Measurements from ENCODE around the gene TCF4.
A peak's percentile ranks its signal among the peaks of the same experiment; 100 is the strongest.

Gene TCF4

DNA sequence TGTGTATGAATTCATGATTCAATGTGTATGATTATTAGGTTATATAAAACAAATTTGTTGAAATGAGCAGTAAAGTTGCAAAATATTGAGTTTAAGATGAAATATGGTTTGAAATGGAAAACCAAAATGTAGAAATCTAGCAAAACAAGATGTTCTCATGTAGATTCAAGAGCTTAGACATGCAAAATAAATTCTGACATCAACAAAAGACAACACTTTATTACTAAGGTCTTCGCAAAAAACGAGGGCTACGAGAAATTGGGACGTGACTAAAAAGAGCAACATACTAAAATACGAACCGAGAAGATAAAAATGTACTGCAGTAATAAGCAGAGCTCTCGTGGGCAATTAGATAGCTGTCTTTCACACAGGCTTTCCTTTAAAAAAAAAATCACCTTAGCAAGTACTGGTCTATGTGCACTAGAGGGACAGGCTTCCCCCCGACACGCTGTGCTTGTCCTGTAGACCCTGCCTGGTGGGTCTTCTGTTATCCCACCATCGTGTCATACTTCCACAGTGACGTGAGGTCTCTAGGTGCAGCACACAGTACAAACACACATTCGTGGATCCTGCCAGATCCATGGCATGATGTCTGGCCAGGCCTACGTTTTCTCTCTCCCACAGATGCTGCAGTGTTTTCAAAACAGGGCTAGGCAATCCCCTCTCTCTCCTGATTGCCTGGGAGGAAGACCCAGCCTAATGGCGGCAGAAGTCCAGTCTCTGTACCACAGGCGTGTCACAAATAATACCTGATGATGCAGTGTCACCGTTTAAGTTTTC is 240.8 kb downstream of the TCF4 start:
- TF ChIP-seq, protein P1, sequence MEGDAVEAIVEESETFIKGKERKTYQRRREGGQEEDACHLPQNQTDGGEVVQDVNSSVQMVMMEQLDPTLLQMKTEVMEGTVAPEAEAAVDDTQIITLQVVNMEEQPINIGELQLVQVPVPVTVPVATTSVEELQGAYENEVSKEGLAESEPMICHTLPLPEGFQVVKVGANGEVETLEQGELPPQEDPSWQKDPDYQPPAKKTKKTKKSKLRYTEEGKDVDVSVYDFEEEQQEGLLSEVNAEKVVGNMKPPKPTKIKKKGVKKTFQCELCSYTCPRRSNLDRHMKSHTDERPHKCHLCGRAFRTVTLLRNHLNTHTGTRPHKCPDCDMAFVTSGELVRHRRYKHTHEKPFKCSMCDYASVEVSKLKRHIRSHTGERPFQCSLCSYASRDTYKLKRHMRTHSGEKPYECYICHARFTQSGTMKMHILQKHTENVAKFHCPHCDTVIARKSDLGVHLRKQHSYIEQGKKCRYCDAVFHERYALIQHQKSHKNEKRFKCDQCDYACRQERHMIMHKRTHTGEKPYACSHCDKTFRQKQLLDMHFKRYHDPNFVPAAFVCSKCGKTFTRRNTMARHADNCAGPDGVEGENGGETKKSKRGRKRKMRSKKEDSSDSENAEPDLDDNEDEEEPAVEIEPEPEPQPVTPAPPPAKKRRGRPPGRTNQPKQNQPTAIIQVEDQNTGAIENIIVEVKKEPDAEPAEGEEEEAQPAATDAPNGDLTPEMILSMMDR (IDR thresholded peaks at IDR 0.05; ENCODE audit: low read depth, low read length, missing control alignments): no peak
- H3K4me3 ChIP-seq (ENCODE audit: low read depth, low read length): no peak overlapping the region
- DNase-seq (ENCODE audit: low read depth): no peak

DNA sequence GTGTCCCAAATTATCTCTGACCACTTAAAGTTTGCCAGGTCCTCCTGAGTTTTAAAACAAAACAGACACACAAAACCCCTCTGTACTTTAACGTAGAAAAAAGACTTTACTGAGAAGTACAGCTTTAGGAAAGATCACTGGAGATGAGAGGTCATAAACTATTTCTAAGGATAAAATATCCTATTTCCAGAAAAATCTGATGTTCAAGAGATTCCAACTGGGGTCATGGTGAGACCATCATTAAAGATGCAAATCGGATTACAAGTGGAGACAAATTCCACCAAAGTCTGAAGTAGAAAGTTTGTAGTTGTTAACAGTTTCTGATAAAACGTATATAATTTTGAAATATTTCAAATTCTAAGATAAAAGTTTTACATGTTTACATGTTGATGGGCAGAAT is 241.6 kb downstream of the TCF4 start:
- H3K4me3 ChIP-seq (ENCODE audit: low read depth, low read length): no peak overlapping the region

DNA sequence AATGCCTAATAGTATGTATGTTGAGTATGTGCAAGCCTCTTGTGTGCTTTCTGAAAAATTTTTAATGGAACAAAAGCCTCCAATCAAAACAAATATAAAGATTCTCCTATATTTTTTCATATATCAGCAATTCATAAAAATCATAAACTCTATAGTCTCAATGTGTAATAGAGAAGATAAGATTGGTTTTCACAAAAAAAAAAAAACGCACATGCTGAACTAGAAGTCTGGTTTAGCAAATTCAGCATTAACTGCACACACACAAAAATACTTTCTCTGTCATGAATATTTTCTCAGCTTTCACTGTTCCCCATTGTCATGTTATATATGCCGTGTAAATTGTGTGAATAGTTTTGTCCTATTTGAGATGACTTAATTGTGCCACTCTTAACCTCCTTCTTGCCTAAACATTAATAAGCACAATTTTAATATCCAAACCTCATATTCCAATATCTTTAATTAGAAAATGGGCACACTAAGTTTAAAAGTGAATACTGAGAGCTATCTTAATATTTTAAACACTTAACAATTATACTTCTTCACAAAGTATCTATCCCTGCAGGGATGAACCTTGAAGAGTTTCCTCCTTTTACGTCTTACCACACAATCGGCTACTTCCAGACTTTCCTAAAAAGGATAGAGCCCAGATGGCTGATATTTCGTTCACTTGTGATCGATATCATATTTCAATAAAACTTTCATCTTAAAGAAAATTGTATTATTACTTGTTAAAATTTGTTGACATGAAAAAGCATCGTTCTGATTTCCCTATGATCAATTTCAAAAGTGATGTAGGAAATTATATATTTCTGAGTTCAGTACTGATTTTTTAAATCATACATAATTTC is 242.7 kb downstream of the TCF4 start:
- no peak for DNase-seq (ENCODE audit: low read depth)
- TF ChIP-seq, protein P1 (IDR thresholded peaks at IDR 0.05; ENCODE audit: low read depth, low read length, missing control alignments): no peak
- H3K4me3 ChIP-seq (ENCODE audit: low read depth, low read length): no peak overlapping the region

More for the DNA sequence above, 241.6 kb downstream of the TCF4 start:
- no peak for DNase-seq (ENCODE audit: low read depth)
- TF ChIP-seq, protein P1 (IDR thresholded peaks at IDR 0.05; ENCODE audit: low read depth, low read length, missing control alignments): no peak

DNA sequence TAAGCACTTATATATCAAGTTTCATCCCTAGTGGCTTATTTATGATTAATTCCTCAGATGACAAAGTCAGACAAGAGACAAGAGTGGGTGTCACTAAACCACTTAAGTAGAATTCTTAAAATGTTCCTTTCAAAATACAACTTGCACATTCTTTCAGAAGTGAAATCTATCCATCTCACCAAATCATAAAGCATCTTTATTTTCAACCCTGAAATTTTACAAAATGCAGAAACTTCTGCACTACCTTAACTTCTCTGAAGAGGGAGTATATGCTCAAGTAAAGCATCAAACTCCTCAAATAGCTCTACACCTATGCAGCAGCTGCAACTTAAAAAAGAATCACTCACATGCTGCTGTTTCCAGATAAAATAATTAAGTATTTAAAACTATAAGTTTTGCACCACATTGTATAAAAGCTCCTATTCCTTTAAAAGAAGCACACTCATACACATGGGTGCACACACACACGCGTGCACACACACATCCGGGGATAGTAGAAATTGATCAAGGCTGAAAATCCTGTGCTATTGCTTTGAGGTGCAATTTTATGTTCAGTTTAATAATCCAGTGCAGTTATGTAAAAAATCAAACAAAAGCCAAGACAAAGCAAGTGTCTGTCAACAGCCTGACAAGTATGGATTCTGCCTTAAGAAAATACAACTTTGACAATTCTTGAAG is 244.5 kb downstream of the TCF4 start:
- no peak for DNase-seq (ENCODE audit: low read depth)
- TF ChIP-seq, protein P1 (IDR thresholded peaks at IDR 0.05; ENCODE audit: low read depth, low read length, missing control alignments): peak; percentile 52
- H3K4me3 ChIP-seq (ENCODE audit: low read depth, low read length): no peak overlapping the region

DNA sequence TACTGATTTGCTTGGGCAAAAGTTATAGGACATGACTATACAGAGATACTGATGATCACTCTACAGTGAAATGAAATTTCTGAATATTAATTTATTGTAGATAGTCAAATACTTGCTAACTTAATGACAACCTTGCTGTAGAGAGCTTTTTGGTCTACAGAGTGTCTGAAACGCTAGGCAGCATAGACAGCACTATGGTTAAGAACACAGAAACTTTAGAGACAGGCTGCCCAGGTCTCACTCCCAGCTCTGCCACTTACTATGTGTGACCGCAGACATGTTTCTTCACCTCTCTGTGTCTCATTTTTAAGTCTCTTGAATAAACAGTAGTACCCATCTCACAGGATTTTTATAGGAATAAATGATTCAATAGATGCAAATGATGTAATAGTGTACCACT is 247.0 kb downstream of the TCF4 start:
- DNase-seq (ENCODE audit: low read depth): no peak
- no peak overlapping the region for H3K4me3 ChIP-seq (ENCODE audit: low read depth, low read length)
- TF ChIP-seq, protein P1 (IDR thresholded peaks at IDR 0.05; ENCODE audit: low read depth, low read length, missing control alignments): no peak

DNA sequence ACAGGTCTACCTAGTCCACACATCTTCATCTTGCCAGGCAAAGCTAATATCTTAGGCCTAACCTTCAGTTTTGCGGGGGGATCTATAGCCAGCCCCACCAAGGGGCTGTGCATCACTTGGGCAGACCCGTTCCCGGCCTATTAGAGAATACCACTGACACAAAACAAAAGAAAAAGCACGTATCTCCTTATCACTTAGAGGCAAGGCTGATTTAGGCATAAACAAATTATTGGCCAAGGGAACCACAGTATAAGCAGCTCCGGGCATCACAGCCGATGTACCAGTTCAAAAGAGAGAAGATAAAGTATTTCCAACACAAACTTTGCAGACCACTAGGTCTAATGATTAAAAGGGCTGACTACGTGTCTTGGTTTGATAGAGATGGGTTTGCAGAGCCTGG is 248.0 kb downstream of the TCF4 start:
- H3K4me3 ChIP-seq (ENCODE audit: low read depth, low read length): no peak overlapping the region
- no peak for DNase-seq (ENCODE audit: low read depth)
- TF ChIP-seq, protein P1 (IDR thresholded peaks at IDR 0.05; ENCODE audit: low read depth, low read length, missing control alignments): no peak
